Measurements from ENCODE around the gene SMC6. TPM values are rescaled to one million over a fixed set of nuclear protein-coding genes. Genes with fewer than 3 reads are reported as not detected.

SMC6 gene
- total RNA-seq, 1 experiment from 2014 or later = 40.3 TPM

DNA sequence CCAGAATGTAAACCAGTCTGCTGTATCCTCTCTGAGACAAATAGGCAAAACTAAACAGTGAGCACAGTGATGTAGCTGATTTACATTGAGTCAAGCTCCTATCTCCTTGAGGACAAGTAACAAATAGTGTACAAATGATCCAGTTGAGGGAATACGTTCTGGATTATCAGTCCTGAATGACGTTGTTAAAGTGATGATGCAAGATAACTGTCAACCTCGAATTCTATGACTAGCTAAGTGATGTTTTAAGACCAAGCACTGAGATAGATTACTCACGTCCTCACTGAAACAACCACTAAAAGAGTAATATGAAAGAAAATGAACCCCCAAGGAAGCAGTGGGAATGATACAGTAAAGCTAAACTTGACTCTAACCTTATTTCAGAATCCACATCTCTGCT, 46.8 kb downstream of the SMC6 start:
- H3K9me3 Mint-ChIP-seq = no peaks in the 10 kb centered on the region

More for the DNA sequence above, 46.8 kb downstream of the SMC6 start:
- H3K9ac ChIP-seq (ENCODE audit: extremely low read depth, insufficient read length, low read length) = no peak overlapping the region
- H2BK15ac ChIP-seq (ENCODE audit: low read depth, low read length) = no peak overlapping the region
- no peak overlapping the region for H2BK5ac ChIP-seq (ENCODE audit: insufficient read length, low read length)
- no peak overlapping the region for H2AK5ac ChIP-seq (ENCODE audit: insufficient read length, low read length)
- H3K4me2 ChIP-seq (ENCODE audit: insufficient read depth, insufficient read length, low read length) = no peak overlapping the region
- H3K79me2 ChIP-seq (ENCODE audit: insufficient read depth, low read length) = no peaks in the 10 kb centered on the region
- no peak overlapping the region for H2AFZ ChIP-seq (ENCODE audit: low read length)
- H4K8ac ChIP-seq (replicated peaks; ENCODE audit: insufficient read length, low read depth, low read length) = no peak overlapping the region
- no peaks in the 10 kb centered on the region for H4K20me1 ChIP-seq (ENCODE audit: control insufficient read depth, insufficient read depth, insufficient read length)
- no peak overlapping the region for H3K23ac ChIP-seq (ENCODE audit: insufficient read length, low read depth, low read length)
- H2BK20ac ChIP-seq (ENCODE audit: low read depth, low read length, poor library complexity, severe bottlenecking) = no peak overlapping the region
- H2BK12ac ChIP-seq (ENCODE audit: insufficient read length, low read depth, low read length) = no peak overlapping the region
- no peak overlapping the region for H3K4ac ChIP-seq (ENCODE audit: low read depth, low read length)
- H4K5ac ChIP-seq (ENCODE audit: insufficient read length, low read depth, low read length) = no peak overlapping the region
- H3K56ac ChIP-seq (ENCODE audit: insufficient read length, low read depth, low read length) = no peak overlapping the region
- no peaks in the 10 kb centered on the region for H3K23me2 ChIP-seq (ENCODE audit: insufficient read length, low read depth, low read length, poor library complexity, severe bottlenecking)
- no peak overlapping the region for H3K27ac ChIP-seq (ENCODE audit: insufficient read length, low read depth, low read length)
- no peak overlapping the region for H3K27ac Mint-ChIP-seq
- H2BK120ac ChIP-seq (ENCODE audit: low read depth, low read length, poor library complexity, severe bottlenecking) = no peak overlapping the region
- H3K14ac ChIP-seq (ENCODE audit: insufficient read depth, low read length) = no peak overlapping the region
- no peak overlapping the region for H3K18ac ChIP-seq (ENCODE audit: insufficient read length, low read depth, low read length)
- H4K91ac ChIP-seq (ENCODE audit: insufficient read length, low read depth, low read length) = no peak overlapping the region
- peaks cover 12 to 45% (median 45%) of the 10 kb centered on the region in 3 experiments; a peak in 5 of 7 replicates for H3K36me3 Mint-ChIP-seq (ENCODE audit: insufficient read depth in 1 of 3, low read depth in 3 of 3)
- H3T11ph ChIP-seq (ENCODE audit: low read length) = no peak overlapping the region
- TF ChIP-seq, protein P1, sequence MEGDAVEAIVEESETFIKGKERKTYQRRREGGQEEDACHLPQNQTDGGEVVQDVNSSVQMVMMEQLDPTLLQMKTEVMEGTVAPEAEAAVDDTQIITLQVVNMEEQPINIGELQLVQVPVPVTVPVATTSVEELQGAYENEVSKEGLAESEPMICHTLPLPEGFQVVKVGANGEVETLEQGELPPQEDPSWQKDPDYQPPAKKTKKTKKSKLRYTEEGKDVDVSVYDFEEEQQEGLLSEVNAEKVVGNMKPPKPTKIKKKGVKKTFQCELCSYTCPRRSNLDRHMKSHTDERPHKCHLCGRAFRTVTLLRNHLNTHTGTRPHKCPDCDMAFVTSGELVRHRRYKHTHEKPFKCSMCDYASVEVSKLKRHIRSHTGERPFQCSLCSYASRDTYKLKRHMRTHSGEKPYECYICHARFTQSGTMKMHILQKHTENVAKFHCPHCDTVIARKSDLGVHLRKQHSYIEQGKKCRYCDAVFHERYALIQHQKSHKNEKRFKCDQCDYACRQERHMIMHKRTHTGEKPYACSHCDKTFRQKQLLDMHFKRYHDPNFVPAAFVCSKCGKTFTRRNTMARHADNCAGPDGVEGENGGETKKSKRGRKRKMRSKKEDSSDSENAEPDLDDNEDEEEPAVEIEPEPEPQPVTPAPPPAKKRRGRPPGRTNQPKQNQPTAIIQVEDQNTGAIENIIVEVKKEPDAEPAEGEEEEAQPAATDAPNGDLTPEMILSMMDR (conservative IDR thresholded peaks at IDR 0.05) = no peak
- H3K4me3 Mint-ChIP-seq = no peak overlapping the region
- no peaks in the 10 kb centered on the region for H3K27me3 ChIP-seq (ENCODE audit: insufficient read depth, low read length)
- DNase-seq = no peak
- no CpG with 5 or more reads among the region's 4 CpGs for WGBS (ENCODE audit: extremely low coverage, insufficient read length, low lambda C conversion rate)
- no peaks in the 10 kb centered on the region for H3K4me1 ChIP-seq (ENCODE audit: insufficient read depth, low read length)
- no peaks in the 10 kb centered on the region for H3K79me1 ChIP-seq (ENCODE audit: insufficient read depth, low read depth, low read length, poor library complexity, severe bottlenecking)
- no peaks in the 10 kb centered on the region for H3K9me3 ChIP-seq (ENCODE audit: control insufficient read depth, low read depth, low read length)
- no peaks in the 10 kb centered on the region for H3K27me3 Mint-ChIP-seq (ENCODE audit: low read depth)
- H3K4me1 Mint-ChIP-seq = no peaks in the 10 kb centered on the region
